SK-N-SH (cell line): ENCODE results near the gene B4GALNT1. TPM values are rescaled to one million over a fixed set of nuclear protein-coding genes. Genes with fewer than 3 reads are reported as not detected.
"Not testable (repeated sequence)": the region's sequence is repeated elsewhere in the genome, so short reads cannot be mapped to it uniquely, and the experiment has no call there.

Experiments used
- CTCF ChIA-PET: fragments of 300-600, 350-600 bp; formaldehyde crosslinking; extraction: SDS; loops from one replicate; lab custom pipeline; 2021; lab: Yijun Ruan, JAX
- POLR2A ChIA-PET: fragments of 350-600 bp; sonication (Branson Sonifier 250); formaldehyde crosslinking; extraction: SDS; loops from one replicate; lab custom pipeline; 2020; ENCODE audit warnings: antibody characterized with exemption, inconsistent platforms; lab: Yijun Ruan, JAX
- DNase-seq: peaks from one replicate; pipeline ENCODE4 v3.0.0; 2012
- H2AFZ ChIP-seq: fragments of 200-600 bp; sonication (generic); 2 replicates; pipeline ENCODE4 v1.8.1; 2016; ENCODE audit warnings: antibody characterized with exemption, mild to moderate bottlenecking, low read depth
- H3F3A ChIP-seq: fragments of 200-600 bp; sonication (generic); replicated peaks from 2 replicates; pipeline ENCODE3; 2016; ENCODE audit warnings: antibody characterized with exemption, mild to moderate bottlenecking; ENCODE audit not compliant: insufficient read depth
- H3K27ac ChIP-seq, 2 experiments: fragments of 200-500 bp in 1 of 2; fragments of 200-600 bp in 1 of 2; sonication (Bioruptor generic) in 1 of 2; sonication (generic), shearing (Covaris generic) in 1 of 2; 2 replicates each; pipeline versions ENCODE4 v1.5.1 to v1.6.1; 2014 to 2016; ENCODE audit warnings: low read depth in 2 of 2, inconsistent platforms in 1 of 2, low read length in 1 of 2, mild to moderate bottlenecking in 1 of 2, mixed read lengths in 1 of 2
- H3K27me3 ChIP-seq: fragments of 200-600 bp; sonication (generic), shearing (Covaris generic); 2 replicates; pipeline ENCODE4 v1.6.1; 2016; ENCODE audit warnings: mixed run types; ENCODE audit not compliant: insufficient read depth
- H3K36me3 ChIP-seq, 2 experiments: fragments of 200-500 bp in 1 of 2; fragments of 200-600 bp in 1 of 2; sonication (Bioruptor generic) in 1 of 2; sonication (generic) in 1 of 2; replicated peaks in 1 of 2; 2 replicates each; pipeline versions ENCODE3 to v1.5.1; 2014 to 2016; ENCODE audit warnings: low read length in 1 of 2, mild to moderate bottlenecking in 1 of 2; ENCODE audit not compliant: insufficient read depth in 2 of 2, control insufficient read depth in 1 of 2
- H3K4me1 ChIP-seq, 2 experiments: fragments of 200-500 bp in 1 of 2; fragments of 200-600 bp in 1 of 2; sonication (Bioruptor generic) in 1 of 2; sonication (generic), shearing (Covaris generic) in 1 of 2; 2 replicates each; pipeline versions ENCODE4 v1.5.1 to v1.6.1; 2014 to 2016; ENCODE audit warnings: low read depth in 1 of 2, low read length in 1 of 2, mixed run types in 1 of 2; ENCODE audit not compliant: insufficient read depth in 2 of 2, control insufficient read depth in 1 of 2
- H3K4me2 ChIP-seq: fragments of 200-600 bp; sonication (generic), shearing (Covaris generic); 2 replicates; pipeline ENCODE4 v1.6.1; 2017; ENCODE audit warnings: mixed run types
- H3K4me3 ChIP-seq, 2 experiments: fragments of 200-500 bp in 1 of 2; fragments of 200-600 bp in 1 of 2; sonication (Bioruptor generic) in 1 of 2; sonication (generic), shearing (Covaris generic) in 1 of 2; 2 replicates each; pipeline versions ENCODE4 v1.5.1 to v1.8.1; 2014 to 2016; ENCODE audit warnings: low read depth in 2 of 2, inconsistent platforms in 1 of 2, low read length in 1 of 2, mild to moderate bottlenecking in 1 of 2, mixed read lengths in 1 of 2, moderate library complexity in 1 of 2
- H3K79me2 ChIP-seq: fragments of 200-600 bp; sonication (generic); 2 replicates; pipeline ENCODE4 v1.8.1; 2017; ENCODE audit warnings: mild to moderate bottlenecking; ENCODE audit not compliant: insufficient read depth
- H3K9ac ChIP-seq: fragments of 200-600 bp; sonication (generic); 2 replicates; pipeline ENCODE4 v1.6.1; 2017; ENCODE audit warnings: mixed run types
- H3K9me2 ChIP-seq: fragments of 200-600 bp; sonication (generic); 2 replicates; pipeline ENCODE4 v1.6.1; 2017; ENCODE audit warnings: mixed run types
- H3K9me3 ChIP-seq: fragments of 200-600 bp; sonication (generic); 2 replicates; pipeline ENCODE4 v1.6.1; 2017; ENCODE audit warnings: mixed run types, mild to moderate bottlenecking, moderate library complexity
- H4K20me1 ChIP-seq: fragments of 200-600 bp; sonication (generic); 2 replicates; pipeline ENCODE4 v1.6.1; 2017; ENCODE audit warnings: mild to moderate bottlenecking, mixed run types; ENCODE audit not compliant: insufficient read depth
- MAX ChIP-seq: IDR thresholded peaks from 2 replicates; pipeline ENCODE4 v1.4.0; 2012; ENCODE audit warnings: low read depth
- MXI1 ChIP-seq: IDR thresholded peaks from 2 replicates; pipeline ENCODE4 v1.6.1; 2012; ENCODE audit warnings: mild to moderate bottlenecking, low read depth, low read length, improper control_type of control experiment
- WGBS: methylation state at CpG from one replicate; pipeline ENCODE4 v1.1.6; 2017; ENCODE audit warnings: low lambda C conversion rate; 5-methylcytosine and 5-hydroxymethylcytosine counted together
- polyA plus RNA-seq, 3 experiments: library from polyadenylated mRNA; depleted of rRNA; stranded (reverse); fragments of >200 nt; gene quantifications; 2 replicates each; pipeline ENCODE4 v1.2.3, GENCODE V29; 2012

Gene B4GALNT1
- polyA plus RNA-seq, 1 of the 3 experiments (the other 2 are of a cell fraction) = 5.3 TPM

GRCh38 chr12:57646659-57647049 is 13.7 kb upstream of the B4GALNT1 start:
- H3K9me3 ChIP-seq, H2AFZ ChIP-seq, H3K27ac ChIP-seq, H3K9ac ChIP-seq, DNase-seq, H3K79me2 ChIP-seq, POLR2A ChIA-PET, H3F3A ChIP-seq, H3K36me3 ChIP-seq, H4K20me1 ChIP-seq, H3K4me2 ChIP-seq, H3K4me1 ChIP-seq, H3K9me2 ChIP-seq, H3K27me3 ChIP-seq, H3K4me3 ChIP-seq: not testable (repeated sequence)
- CTCF ChIA-PET = interaction anchor here (1.2 kb wide), 1 partner anchor 14 kb away, joined by 4 read pairs; the partner anchor contains the start of gene B4GALNT1
- 93% methylated on average over 3 of the region's 15 CpGs for WGBS

GRCh38 chr12:57645990-57646658 is 13.1 kb upstream of the B4GALNT1 start:
- H3K4me2 ChIP-seq, H3K9ac ChIP-seq, H2AFZ ChIP-seq, H3K27me3 ChIP-seq, H4K20me1 ChIP-seq, H3K27ac ChIP-seq, H3F3A ChIP-seq, H3K36me3 ChIP-seq, H3K9me3 ChIP-seq, H3K4me3 ChIP-seq, H3K4me1 ChIP-seq, H3K9me2 ChIP-seq, POLR2A ChIA-PET, DNase-seq, H3K79me2 ChIP-seq: not testable (repeated sequence)
- CTCF ChIA-PET = interaction anchor here (0.8 to 1.2 kb wide), 2 partner anchors 13 to 471 kb away, joined by 3 to 4 read pairs; partner anchors contain the start of gene B4GALNT1
- 18% methylated on average over 10 of the region's 13 CpGs for WGBS

- H4K20me1 ChIP-seq = no peaks in the 10 kb centered on the region
- 24% methylated on average over 5 of the region's 5 CpGs for WGBS
- no peak overlapping the region; the same call in 1 of the 2 replicates for H2AFZ ChIP-seq
- DNase-seq = no peak
- H3K4me1 ChIP-seq = no peaks in the 10 kb centered on the region
- no peak overlapping the region for H3K27ac ChIP-seq
- H3K79me2 ChIP-seq = no peaks in the 10 kb centered on the region
- ChIA-PET POLR2A (interaction anchor here (0.7 kb wide), 1 partner anchor 103 kb away, joined by 3 read pairs; the partner anchor contains the start of gene TSPAN31), CTCF (interaction anchor here (0.6 to 4.9 kb wide), 8 partner anchors 8 to 183 kb away, joined by 3 to 35 read pairs (median 4); partner anchors contain the start of gene B4GALNT1)
- no peak overlapping the region for H3K4me3 ChIP-seq
- 0 out of 2 replicates have a peak, but pooled peaks cover 7% of the 10 kb centered on the region for H3K9me3 ChIP-seq
- no peak overlapping the region for H3K4me2 ChIP-seq
- H3K9ac ChIP-seq = no peak overlapping the region
- H3K9me2 ChIP-seq = no peaks in the 10 kb centered on the region
- H3K36me3 ChIP-seq = no peaks in the 10 kb centered on the region
- H3F3A ChIP-seq = no peaks in the 10 kb centered on the region
- TF ChIP-seq MXI1 = no peak
- TF ChIP-seq MAX = no peak
- H3K27me3 ChIP-seq = no peaks in the 10 kb centered on the region; the same call in 1 of the 2 replicates
Measured at GRCh38 chr12:57641699-57642442, 8.9 kb upstream of the B4GALNT1 start.
